ENCODE data around the gene FBN3. TPM values are rescaled to one million over a fixed set of nuclear protein-coding genes. Genes with fewer than 3 reads are reported as not detected.
A peak's percentile ranks its signal among the peaks of the same experiment; 100 is the strongest.

FBN3 gene
- total and polyA plus RNA-seq, 2 experiments from 2014 or later, result 5.6 to 15.1 TPM

DNA sequence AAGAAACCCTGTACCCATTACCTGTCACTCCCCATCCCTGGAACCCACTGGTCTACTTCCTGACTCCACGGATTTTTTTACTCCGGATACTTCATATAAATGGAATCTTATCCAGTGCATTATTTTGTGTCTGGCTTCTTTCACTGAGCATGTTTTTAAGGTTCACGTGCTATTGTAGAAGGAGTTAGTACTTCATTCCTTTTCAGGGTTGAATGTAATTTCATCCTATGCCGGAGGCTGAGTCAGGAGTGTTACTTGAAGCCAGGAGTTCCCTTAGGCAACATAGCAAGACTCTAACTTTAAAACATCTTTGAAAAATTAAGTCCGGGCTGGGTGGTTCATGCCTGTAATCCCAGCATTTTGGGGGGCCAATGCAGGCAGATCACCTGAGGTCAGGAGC, 126.0 kb downstream of the FBN3 start:
- no peaks in the 10 kb centered on the region for H3K27me3 ChIP-seq

GRCh38 chr19:8022275-8022674, 127.1 kb downstream of the FBN3 start:
- no peaks in the 10 kb centered on the region for H3K4me1 ChIP-seq (ENCODE audit: low read depth)
- H3K27ac ChIP-seq, result no peak overlapping the region
- no peaks in the 10 kb centered on the region for H3K27me3 ChIP-seq
- H3K4me3 ChIP-seq, result no peak overlapping the region
- no peaks in the 10 kb centered on the region for H3K9me3 ChIP-seq (ENCODE audit: low read depth)
- TF ChIP-seq, protein P1, sequence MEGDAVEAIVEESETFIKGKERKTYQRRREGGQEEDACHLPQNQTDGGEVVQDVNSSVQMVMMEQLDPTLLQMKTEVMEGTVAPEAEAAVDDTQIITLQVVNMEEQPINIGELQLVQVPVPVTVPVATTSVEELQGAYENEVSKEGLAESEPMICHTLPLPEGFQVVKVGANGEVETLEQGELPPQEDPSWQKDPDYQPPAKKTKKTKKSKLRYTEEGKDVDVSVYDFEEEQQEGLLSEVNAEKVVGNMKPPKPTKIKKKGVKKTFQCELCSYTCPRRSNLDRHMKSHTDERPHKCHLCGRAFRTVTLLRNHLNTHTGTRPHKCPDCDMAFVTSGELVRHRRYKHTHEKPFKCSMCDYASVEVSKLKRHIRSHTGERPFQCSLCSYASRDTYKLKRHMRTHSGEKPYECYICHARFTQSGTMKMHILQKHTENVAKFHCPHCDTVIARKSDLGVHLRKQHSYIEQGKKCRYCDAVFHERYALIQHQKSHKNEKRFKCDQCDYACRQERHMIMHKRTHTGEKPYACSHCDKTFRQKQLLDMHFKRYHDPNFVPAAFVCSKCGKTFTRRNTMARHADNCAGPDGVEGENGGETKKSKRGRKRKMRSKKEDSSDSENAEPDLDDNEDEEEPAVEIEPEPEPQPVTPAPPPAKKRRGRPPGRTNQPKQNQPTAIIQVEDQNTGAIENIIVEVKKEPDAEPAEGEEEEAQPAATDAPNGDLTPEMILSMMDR (IDR thresholded peaks at IDR 0.05; ENCODE audit: low read depth, low read length), result no peak
- H3K36me3 ChIP-seq, result no peaks in the 10 kb centered on the region
- no peak for DNase-seq (ENCODE audit: low read depth in 1 of 2, low spot score in 1 of 2)

More for the DNA sequence above, 126.0 kb downstream of the FBN3 start:
- Histone ChIP-seq H3K4me1 (ENCODE audit: low read depth) (no peaks in the 10 kb centered on the region), H3K36me3 (no peaks in the 10 kb centered on the region), H3K9me3 (ENCODE audit: low read depth) (no peaks in the 10 kb centered on the region), H3K4me3 (no peak overlapping the region), H3K27ac (no peak overlapping the region)
- DNase-seq (ENCODE audit: low read depth in 1 of 2, low spot score in 1 of 2), result no peak
- TF ChIP-seq, protein P1 (IDR thresholded peaks at IDR 0.05; ENCODE audit: low read depth, low read length), result no peak

GRCh38 chr19:8021374-8021773, 128.0 kb downstream of the FBN3 start:
- TF ChIP-seq, protein P1 (IDR thresholded peaks at IDR 0.05; ENCODE audit: low read depth, low read length), result no peak
- no peaks in the 10 kb centered on the region for H3K27me3 ChIP-seq
- H3K9me3 ChIP-seq (ENCODE audit: low read depth), result no peaks in the 10 kb centered on the region
- no peaks in the 10 kb centered on the region for H3K4me1 ChIP-seq (ENCODE audit: low read depth)
- no peak for DNase-seq (ENCODE audit: low read depth in 1 of 2, low spot score in 1 of 2)
- H3K27ac ChIP-seq, result peak overlapping the region; percentile 6
- H3K4me3 ChIP-seq, result no peak overlapping the region
- H3K36me3 ChIP-seq, result no peaks in the 10 kb centered on the region

GRCh38 chr19:8020681-8021080, 128.7 kb downstream of the FBN3 start:
- Histone ChIP-seq H3K36me3 (no peaks in the 10 kb centered on the region), H3K4me1 (ENCODE audit: low read depth) (no peaks in the 10 kb centered on the region), H3K4me3 (no peak overlapping the region), H3K27me3 (no peaks in the 10 kb centered on the region), H3K9me3 (ENCODE audit: low read depth) (no peaks in the 10 kb centered on the region), H3K27ac (no peak overlapping the region)
- TF ChIP-seq, protein P1 (IDR thresholded peaks at IDR 0.05; ENCODE audit: low read depth, low read length), result no peak
- no peak for DNase-seq (ENCODE audit: low read depth in 1 of 2, low spot score in 1 of 2)

GRCh38 chr19:8017808-8018207, 131.6 kb downstream of the FBN3 start:
- Histone ChIP-seq H3K9me3 (ENCODE audit: low read depth) (no peaks in the 10 kb centered on the region), H3K4me3 (no peak overlapping the region), H3K4me1 (ENCODE audit: low read depth) (no peaks in the 10 kb centered on the region), H3K27ac (no peak overlapping the region), H3K27me3 (no peaks in the 10 kb centered on the region), H3K36me3 (no peaks in the 10 kb centered on the region)
- TF ChIP-seq, protein P1 (IDR thresholded peaks at IDR 0.05; ENCODE audit: low read depth, low read length), result peak; percentile 17
- DNase-seq (ENCODE audit: low read depth in 1 of 2, low spot score in 1 of 2), result no peak

Other genes starting within 250 kb of the FBN3 start
- 23.5 and 24.1 TPM in 2 replicates for gene MAP2K7, start 245.7 kb downstream of the FBN3 start, total RNA-seq
- 12.4 and 18.6 TPM in 2 replicates for gene MAP2K7, start 245.7 kb downstream of the FBN3 start, polyA plus RNA-seq
- 0.46 and 3.2 TPM in 2 replicates for gene TGFBR3L, start 234.8 kb downstream of the FBN3 start, total RNA-seq
- gene TGFBR3L, start 234.8 kb downstream of the FBN3 start, polyA plus RNA-seq, result 2.6 and 11.8 TPM in 2 replicates
- 22.1 and 42.1 TPM in 2 replicates for gene SNAPC2, start 229.3 kb downstream of the FBN3 start, total RNA-seq
- 22.5 and 31.4 TPM in 2 replicates for gene SNAPC2, start 229.3 kb downstream of the FBN3 start, polyA plus RNA-seq
- 22.8 and 60.1 TPM in 2 replicates for gene CTXN1, start 223.5 kb downstream of the FBN3 start, total RNA-seq
- gene CTXN1, start 223.5 kb downstream of the FBN3 start, polyA plus RNA-seq, result 18.1 and 48.5 TPM in 2 replicates
- gene TIMM44, start 205.9 kb downstream of the FBN3 start, total RNA-seq, result 77.9 and 92.4 TPM in 2 replicates
- 52.0 and 52.5 TPM in 2 replicates for gene TIMM44, start 205.9 kb downstream of the FBN3 start, polyA plus RNA-seq
- gene ELAVL1, start 144.0 kb downstream of the FBN3 start, total RNA-seq, result 62.2 and 66.5 TPM in 2 replicates
- gene ELAVL1, start 144.0 kb downstream of the FBN3 start, polyA plus RNA-seq, result 104 and 137 TPM in 2 replicates
- gene CCL25, start 96.8 kb downstream of the FBN3 start, total RNA-seq, result not detected in 2 replicates
- not detected in 2 replicates for gene CCL25, start 96.8 kb downstream of the FBN3 start, polyA plus RNA-seq
- 82.7 and 112 TPM in 2 replicates for gene CERS4, start 59.8 kb upstream of the FBN3 start, total RNA-seq
- gene CERS4, start 59.8 kb upstream of the FBN3 start, polyA plus RNA-seq, result 56.2 and 56.7 TPM in 2 replicates
- gene CD320, start 158.8 kb upstream of the FBN3 start, total RNA-seq, result 87.4 and 94.7 TPM in 2 replicates
- gene CD320, start 158.8 kb upstream of the FBN3 start, polyA plus RNA-seq, result 99.3 and 109 TPM in 2 replicates
- gene NDUFA7, start 171.8 kb upstream of the FBN3 start, total RNA-seq, result 57.0 and 92.7 TPM in 2 replicates
- 218 and 249 TPM in 2 replicates for gene NDUFA7, start 171.8 kb upstream of the FBN3 start, polyA plus RNA-seq
- 349 and 720 TPM in 2 replicates for gene RPS28, start 171.9 kb upstream of the FBN3 start, total RNA-seq
- 569 and 666 TPM in 2 replicates for gene RPS28, start 171.9 kb upstream of the FBN3 start, polyA plus RNA-seq
- 0.56 and 4.0 TPM in 2 replicates for gene KANK3, start 193.7 kb upstream of the FBN3 start, total RNA-seq
- gene KANK3, start 193.7 kb upstream of the FBN3 start, polyA plus RNA-seq, result 0.72 and 1.8 TPM in 2 replicates
- 2.5 and 3.2 TPM in 2 replicates for gene ANGPTL4, start 214.6 kb upstream of the FBN3 start, total RNA-seq
- 3.0 and 6.0 TPM in 2 replicates for gene ANGPTL4, start 214.6 kb upstream of the FBN3 start, polyA plus RNA-seq
- gene RAB11B, start 240.8 kb upstream of the FBN3 start, total RNA-seq, result 51.7 and 58.5 TPM in 2 replicates
- gene RAB11B, start 240.8 kb upstream of the FBN3 start, polyA plus RNA-seq, result 221 and 286 TPM in 2 replicates

Data from cardiac muscle cell (in vitro differentiated cells and primary cell).